ENCODE measurements around the gene GABRG2.

The GABRG2 gene

DNA sequence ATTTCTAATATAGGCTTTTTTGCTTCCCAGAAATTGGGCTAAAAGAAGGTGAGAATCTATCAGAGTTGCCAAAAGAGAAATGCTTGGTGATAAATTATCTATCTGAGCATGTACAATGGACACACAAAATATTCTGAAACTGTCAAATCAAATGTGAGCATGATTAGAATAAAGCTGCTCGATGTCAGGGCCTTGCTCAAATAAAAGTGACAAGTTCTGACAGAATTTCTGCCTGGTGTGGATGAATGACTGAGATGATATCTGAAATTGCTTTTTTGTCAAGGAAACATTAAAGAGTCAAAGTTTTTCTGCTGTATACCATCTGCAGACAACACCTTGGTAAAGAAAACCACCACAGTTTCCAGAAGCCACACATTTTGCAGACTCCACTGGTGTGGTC, 128.8 kb downstream of the GABRG2 start:
- no peak for DNase-seq

DNA sequence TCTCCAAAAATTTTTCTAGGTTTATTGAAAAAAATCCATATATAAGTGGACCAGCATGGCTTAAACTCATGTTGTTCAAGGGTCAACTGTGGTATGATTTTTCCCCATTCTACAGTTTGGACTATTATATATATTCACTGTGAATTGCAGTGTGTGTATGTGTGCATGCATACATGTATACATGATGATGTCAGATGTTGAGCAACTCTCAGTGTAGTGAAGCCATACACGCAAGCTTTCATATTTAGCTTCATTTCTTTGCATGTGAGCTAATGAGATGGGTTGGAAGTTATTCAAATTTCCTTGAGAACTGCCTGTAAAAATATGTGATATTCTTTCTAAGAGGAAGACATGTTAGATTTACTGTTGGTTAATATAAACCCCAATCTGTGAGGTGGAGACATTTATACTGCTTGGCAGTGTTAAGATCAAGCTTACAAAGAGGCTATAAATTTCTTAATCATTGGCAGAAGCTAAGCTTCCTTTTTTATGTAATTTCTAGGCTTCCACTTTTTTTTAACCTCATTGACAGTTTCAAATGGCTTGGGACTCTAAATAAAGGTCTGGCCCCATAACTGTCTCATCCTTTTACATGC, 134.8 kb downstream of the GABRG2 start:
- DNase-seq = no peak
